ENCODE results near the gene ADAMTS1. TPM values are rescaled to one million over a fixed set of nuclear protein-coding genes. Genes with fewer than 3 reads are reported as not detected.

ADAMTS1 gene
- total and polyA plus RNA-seq, 7 donors: 4.6 to 116 (median 68.1) TPM

- H3K27me3 ChIP-seq: no peaks in the 10 kb centered on the region
- H3K4me3 ChIP-seq: peak overlapping the region in 1 of 4 donors; percentile 78
- peaks cover 0 to 47% (median 31%) of the 10 kb centered on the region in 4 donors for H3K4me1 ChIP-seq
- intact Hi-C loops (cut with DNase I): loop anchor here (5.0 to 10.0 kb wide), 3 partner anchors 38 to 1105 kb away; partner anchors contain the start of genes ATP5PF and GABPA
- peak overlapping the region in 3 of 4 donors; percentile 19 to 98 (median 92) for H3K27ac ChIP-seq
- WGBS, 2 donors: 69 to 83% methylated on average over 10 of the region's 10 CpGs
- no peak for DNase-seq
- TF ChIP-seq POLR2AphosphoS5 (IDR thresholded peaks at IDR 0.05) (peak in 1 of 4 donors; percentile 20), EP300 (IDR thresholded peaks at IDR 0.05) (no peak)
- H3K36me3 ChIP-seq: peaks cover 10 to 66% (median 33%) of the 10 kb centered on the region in 4 donors
- no peaks in the 10 kb centered on the region for H3K9me3 ChIP-seq
Observed at GRCh38 chr21:26840201-26840600, 5.0 kb downstream of the ADAMTS1 start.

GRCh38 chr21:26837539-26837938, 7.7 kb downstream of the ADAMTS1 start:
- TF ChIP-seq POLR2A (IDR thresholded peaks at IDR 0.05) (no peak), EP300 (IDR thresholded peaks at IDR 0.05) (no peak), POLR2AphosphoS5 (IDR thresholded peaks at IDR 0.05) (peak in 2 of 4 donors; percentile 28 to 43)
- TF ChIP-seq, protein P1, sequence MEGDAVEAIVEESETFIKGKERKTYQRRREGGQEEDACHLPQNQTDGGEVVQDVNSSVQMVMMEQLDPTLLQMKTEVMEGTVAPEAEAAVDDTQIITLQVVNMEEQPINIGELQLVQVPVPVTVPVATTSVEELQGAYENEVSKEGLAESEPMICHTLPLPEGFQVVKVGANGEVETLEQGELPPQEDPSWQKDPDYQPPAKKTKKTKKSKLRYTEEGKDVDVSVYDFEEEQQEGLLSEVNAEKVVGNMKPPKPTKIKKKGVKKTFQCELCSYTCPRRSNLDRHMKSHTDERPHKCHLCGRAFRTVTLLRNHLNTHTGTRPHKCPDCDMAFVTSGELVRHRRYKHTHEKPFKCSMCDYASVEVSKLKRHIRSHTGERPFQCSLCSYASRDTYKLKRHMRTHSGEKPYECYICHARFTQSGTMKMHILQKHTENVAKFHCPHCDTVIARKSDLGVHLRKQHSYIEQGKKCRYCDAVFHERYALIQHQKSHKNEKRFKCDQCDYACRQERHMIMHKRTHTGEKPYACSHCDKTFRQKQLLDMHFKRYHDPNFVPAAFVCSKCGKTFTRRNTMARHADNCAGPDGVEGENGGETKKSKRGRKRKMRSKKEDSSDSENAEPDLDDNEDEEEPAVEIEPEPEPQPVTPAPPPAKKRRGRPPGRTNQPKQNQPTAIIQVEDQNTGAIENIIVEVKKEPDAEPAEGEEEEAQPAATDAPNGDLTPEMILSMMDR (IDR thresholded peaks at IDR 0.05): no peak
- DNase-seq: no peak
- WGBS, 2 donors: 82 to 86% methylated on average over 3 of the region's 3 CpGs
- intact Hi-C loops (cut with DNase I): no loop called here
- Histone ChIP-seq H3K27me3 (no peaks in the 10 kb centered on the region), H3K27ac (peak overlapping the region in 1 of 4 donors; percentile 22), H3K9me3 (no peaks in the 10 kb centered on the region), H3K4me1 (peaks cover 0 to 29% (median 16%) of the 10 kb centered on the region in 4 donors), H3K36me3 (peaks cover 10 to 64% (median 33%) of the 10 kb centered on the region in 4 donors), H3K4me3 (no peak overlapping the region)

DNA sequence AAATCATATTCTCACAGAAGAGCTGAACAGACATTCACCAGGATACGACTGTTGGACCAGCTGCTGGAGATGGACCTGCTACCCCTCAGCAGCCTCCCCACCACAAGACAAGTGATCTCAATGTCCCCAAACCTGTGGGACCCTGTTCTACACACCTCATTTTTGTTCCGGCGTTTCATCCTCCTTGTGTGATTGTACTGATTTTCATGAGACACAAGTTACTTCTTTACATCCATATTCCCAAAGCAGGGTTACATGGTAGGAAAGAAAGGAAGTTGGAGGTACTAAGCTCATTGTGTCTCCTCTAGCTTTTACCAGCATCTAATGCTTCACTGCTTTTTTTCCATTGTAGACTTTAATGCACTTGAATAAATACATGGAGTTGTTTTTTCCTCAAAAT, 8.7 kb downstream of the ADAMTS1 start:
- WGBS, 2 donors: 90 to 91% methylated on average over 3 of the region's 3 CpGs
- H3K36me3 ChIP-seq: peaks cover 10 to 54% (median 33%) of the 10 kb centered on the region in 4 donors
- H3K4me3 ChIP-seq: no peak overlapping the region
- peaks cover 0 to 21% (median 7%) of the 10 kb centered on the region in 4 donors for H3K4me1 ChIP-seq
- no peak for DNase-seq
- no peaks in the 10 kb centered on the region for H3K9me3 ChIP-seq
- TF ChIP-seq EP300 (IDR thresholded peaks at IDR 0.05) (no peak), POLR2AphosphoS5 (IDR thresholded peaks at IDR 0.05) (peak in 3 of 4 donors; percentile 5 to 63 (median 46))
- H3K27me3 ChIP-seq: no peaks in the 10 kb centered on the region
- intact Hi-C loops (cut with DNase I): no loop called here
- H3K27ac ChIP-seq: peak overlapping the region in 1 of 4 donors; percentile 11

GRCh38 chr21:26835714-26836265, 9.4 kb downstream of the ADAMTS1 start:
- intact Hi-C loops (cut with DNase I): no loop called here
- TF ChIP-seq POLR2AphosphoS5 (IDR thresholded peaks at IDR 0.05) (peak in 2 of 4 donors; percentile 52 to 63), POLR2A (IDR thresholded peaks at IDR 0.05) (no peak), EP300 (IDR thresholded peaks at IDR 0.05) (no peak)
- TF ChIP-seq, protein P1 (IDR thresholded peaks at IDR 0.05): no peak
- Histone ChIP-seq H3K36me3 (peaks cover 10 to 47% (median 31%) of the 10 kb centered on the region in 4 donors), H3K27ac (peak overlapping the region in 1 of 4 donors; percentile 3), H3K27me3 (no peaks in the 10 kb centered on the region), H3K9me3 (no peaks in the 10 kb centered on the region), H3K4me3 (no peak overlapping the region), H3K4me1 (peaks cover 0 to 15% (median 3%) of the 10 kb centered on the region in 4 donors)
- DNase-seq: no peak
- 47 to 82% methylated on average over 2 of the region's 2 CpGs for WGBS, 2 donors

GRCh38 chr21:26835027-26835713, 10.0 kb downstream of the ADAMTS1 start:
- H3K9me3 ChIP-seq: no peaks in the 10 kb centered on the region
- intact Hi-C loops (cut with DNase I): no loop called here
- DNase-seq: peak; percentile 74
- H3K4me3 ChIP-seq: no peak overlapping the region
- H3K4me1 ChIP-seq: peaks cover 0 to 8% (median 0%) of the 10 kb centered on the region in 4 donors
- H3K27ac ChIP-seq: peak overlapping the region in 1 of 4 donors; percentile 3
- TF ChIP-seq POLR2A (IDR thresholded peaks at IDR 0.05): no peak
- peak in 1 of 4 donors; percentile 36 for TF ChIP-seq POLR2AphosphoS5 (IDR thresholded peaks at IDR 0.05)
- WGBS, 2 donors: 74 to 84% methylated on average over 7 of the region's 7 CpGs
- H3K36me3 ChIP-seq: peaks cover 4 to 41% (median 24%) of the 10 kb centered on the region in 4 donors
- no peaks in the 10 kb centered on the region for H3K27me3 ChIP-seq

Data from sigmoid colon (tissue), 7 donors.